ENCODE data around the gene KLHL3. TPM values are rescaled to one million over a fixed set of nuclear protein-coding genes. Genes with fewer than 3 reads are reported as not detected.

KLHL3 gene
- total RNA-seq, 1 experiment from 2014 or later: 0.58 TPM

- no peak for TF ChIP-seq CTCF (conservative IDR thresholded peaks at IDR 0.05; ENCODE audit: low read depth, low read length)
- no peak for TF ChIP-seq EZH2 (IDR thresholded peaks at IDR 0.05; ENCODE audit: borderline replicate concordance, low read depth, low read length, poor library complexity, severe bottlenecking)
- no peak for DNase-seq (ENCODE audit: low spot score)
- no peaks in the 10 kb centered on the region for H3K4me1 ChIP-seq (ENCODE audit: insufficient read depth, low read length, poor library complexity, severe bottlenecking)
- intact Hi-C loops (cut with micrococcal nuclease; ENCODE audit: unreplicated experiment): loop anchor here (2.0 kb wide), 1 partner anchor 283 kb away; no protein-coding TSS in a partner anchor
- ChIA-PET POLR2A (ENCODE audit: low non-redundant PET) (no interaction called here), CTCF (no interaction called here)
- no peaks in the 10 kb centered on the region for H3K36me3 ChIP-seq (ENCODE audit: insufficient read depth, low read length, poor library complexity, severe bottlenecking)
- peaks cover 14% of the 10 kb centered on the region for H3K27me3 ChIP-seq (replicated peaks; ENCODE audit: insufficient read depth, low read depth, low read length, poor library complexity)
- H3K27ac ChIP-seq (ENCODE audit: low read depth, low read length, poor library complexity, severe bottlenecking): no peak overlapping the region
- no peak overlapping the region for H3K4me3 ChIP-seq (ENCODE audit: low read depth, low read length, poor library complexity, severe bottlenecking)
- no TSS peak for BruUV-seq (replicated peaks)
- no peaks in the 10 kb centered on the region for H3K9me3 ChIP-seq (ENCODE audit: low read depth, low read length, poor library complexity, severe bottlenecking)
Measured at GRCh38 chr5:137603891-137604290, 132.0 kb downstream of the KLHL3 start.

- Histone ChIP-seq H3K36me3 (ENCODE audit: insufficient read depth, low read length, poor library complexity, severe bottlenecking) (no peaks in the 10 kb centered on the region), H3K4me3 (ENCODE audit: low read depth, low read length, poor library complexity, severe bottlenecking) (no peak overlapping the region), H3K9me3 (ENCODE audit: low read depth, low read length, poor library complexity, severe bottlenecking) (no peaks in the 10 kb centered on the region), H3K4me1 (ENCODE audit: insufficient read depth, low read length, poor library complexity, severe bottlenecking) (peaks cover 5% of the 10 kb centered on the region), H3K27me3 (replicated peaks; ENCODE audit: insufficient read depth, low read depth, low read length, poor library complexity) (peaks cover 14% of the 10 kb centered on the region), H3K27ac (ENCODE audit: low read depth, low read length, poor library complexity, severe bottlenecking) (no peak overlapping the region)
- no TSS peak for BruUV-seq (replicated peaks)
- DNase-seq (ENCODE audit: low spot score): no peak
- POLR2A ChIA-PET (ENCODE audit: low non-redundant PET): no interaction called here
- intact Hi-C loops (cut with micrococcal nuclease; ENCODE audit: unreplicated experiment): no loop called here
- CTCF ChIA-PET: no interaction called here
- TF ChIP-seq CTCF (conservative IDR thresholded peaks at IDR 0.05; ENCODE audit: low read depth, low read length) (no peak), EZH2 (IDR thresholded peaks at IDR 0.05; ENCODE audit: borderline replicate concordance, low read depth, low read length, poor library complexity, severe bottlenecking) (no peak)
Measured at GRCh38 chr5:137603356-137603755, 132.5 kb downstream of the KLHL3 start.

- peaks cover 14% of the 10 kb centered on the region for H3K27me3 ChIP-seq (replicated peaks; ENCODE audit: insufficient read depth, low read depth, low read length, poor library complexity)
- no peak for DNase-seq (ENCODE audit: low spot score)
- no peak overlapping the region for H3K27ac ChIP-seq (ENCODE audit: low read depth, low read length, poor library complexity, severe bottlenecking)
- no peaks in the 10 kb centered on the region for H3K36me3 ChIP-seq (ENCODE audit: insufficient read depth, low read length, poor library complexity, severe bottlenecking)
- BruUV-seq (replicated peaks): no TSS peak
- H3K9me3 ChIP-seq (ENCODE audit: low read depth, low read length, poor library complexity, severe bottlenecking): no peaks in the 10 kb centered on the region
- ChIA-PET CTCF (no interaction called here), POLR2A (ENCODE audit: low non-redundant PET) (no interaction called here)
- intact Hi-C loops (cut with micrococcal nuclease; ENCODE audit: unreplicated experiment): no loop called here
- no peak overlapping the region for H3K4me3 ChIP-seq (ENCODE audit: low read depth, low read length, poor library complexity, severe bottlenecking)
- no peak for TF ChIP-seq EZH2 (IDR thresholded peaks at IDR 0.05; ENCODE audit: borderline replicate concordance, low read depth, low read length, poor library complexity, severe bottlenecking)
- no peak for TF ChIP-seq CTCF (conservative IDR thresholded peaks at IDR 0.05; ENCODE audit: low read depth, low read length)
- peaks cover 8% of the 10 kb centered on the region for H3K4me1 ChIP-seq (ENCODE audit: insufficient read depth, low read length, poor library complexity, severe bottlenecking)
Measured at GRCh38 chr5:137602721-137603273, 133.1 kb downstream of the KLHL3 start.

Measured in A673 (cell line).